ENCODE results near the gene MBD5. TPM values are rescaled to one million over a fixed set of nuclear protein-coding genes. Genes with fewer than 3 reads are reported as not detected.

The MBD5 gene
- polyA plus RNA-seq, 1 of the 3 experiments (the other 2 are of a cell fraction), result 7.4 TPM

DNA sequence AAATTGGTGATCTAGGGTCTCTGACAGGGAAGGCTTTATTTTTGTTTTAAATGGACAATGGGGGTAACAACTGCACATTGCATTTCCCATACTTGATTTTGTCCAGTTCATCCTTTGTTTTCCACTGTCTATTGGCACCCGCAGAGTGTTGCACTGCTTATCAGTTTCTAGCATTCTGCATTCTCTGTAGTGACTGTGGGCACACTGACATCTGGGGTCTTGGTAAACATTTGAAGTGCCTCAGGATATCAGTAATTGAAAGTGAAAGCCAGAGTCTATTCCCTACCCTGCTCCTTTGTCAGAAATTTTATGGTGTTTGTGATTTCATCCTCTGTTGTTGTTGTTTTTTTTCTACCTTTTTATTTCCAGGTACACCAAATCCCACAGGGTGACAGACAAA lies 491.6 kb downstream of the MBD5 start:
- Histone ChIP-seq H4K20me1 (ENCODE audit: insufficient read depth) (no peaks in the 10 kb centered on the region), H3K4me1 (ENCODE audit: control insufficient read depth in 1 of 2, insufficient read depth in 2 of 2, low read depth in 1 of 2, low read length in 1 of 2) (peaks cover 0 to 6% of the 10 kb centered on the region in 2 experiments; a peak in 2 of 4 replicates), H2AFZ (ENCODE audit: low read depth) (no peak overlapping the region), H3K9me3 (no peaks in the 10 kb centered on the region), H3K4me2 (no peak overlapping the region), H3K9me2 (no peaks in the 10 kb centered on the region), H3K27me3 (ENCODE audit: insufficient read depth) (no peaks in the 10 kb centered on the region), H3K4me3 (ENCODE audit: low read depth in 2 of 2, low read length in 1 of 2) (no peak overlapping the region), H3K9ac (no peak overlapping the region), H3K79me2 (ENCODE audit: insufficient read depth) (no peaks in the 10 kb centered on the region), H3K36me3 (replicated peaks in 1 of 2; ENCODE audit: control insufficient read depth in 1 of 2, insufficient read depth in 2 of 2, low read length in 1 of 2) (peaks cover 0 to 7% of the 10 kb centered on the region in 2 experiments), H3F3A (replicated peaks; ENCODE audit: insufficient read depth) (no peaks in the 10 kb centered on the region), H3K27ac (ENCODE audit: low read depth in 2 of 2, low read length in 1 of 2) (no peak overlapping the region)
- 93% methylated on average over 1 of the region's 1 CpG for WGBS (ENCODE audit: low lambda C conversion rate)
- CTCF ChIA-PET, result interaction anchor here (4.9 kb wide), 1 partner anchor 523 kb away, joined by 46 read pairs; no protein-coding TSS in a partner anchor
- TF ChIP-seq, protein P1, sequence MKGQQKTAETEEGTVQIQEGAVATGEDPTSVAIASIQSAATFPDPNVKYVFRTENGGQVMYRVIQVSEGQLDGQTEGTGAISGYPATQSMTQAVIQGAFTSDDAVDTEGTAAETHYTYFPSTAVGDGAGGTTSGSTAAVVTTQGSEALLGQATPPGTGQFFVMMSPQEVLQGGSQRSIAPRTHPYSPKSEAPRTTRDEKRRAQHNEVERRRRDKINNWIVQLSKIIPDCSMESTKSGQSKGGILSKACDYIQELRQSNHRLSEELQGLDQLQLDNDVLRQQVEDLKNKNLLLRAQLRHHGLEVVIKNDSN (IDR thresholded peaks at IDR 0.05; ENCODE audit: borderline replicate concordance, low read depth), result no peak
- no peak for TF ChIP-seq CTCF (IDR thresholded peaks at IDR 0.05)
- no peak for TF ChIP-seq SMC3 (IDR thresholded peaks at IDR 0.05; ENCODE audit: low read depth, low read length)
- TF ChIP-seq, protein P2, sequence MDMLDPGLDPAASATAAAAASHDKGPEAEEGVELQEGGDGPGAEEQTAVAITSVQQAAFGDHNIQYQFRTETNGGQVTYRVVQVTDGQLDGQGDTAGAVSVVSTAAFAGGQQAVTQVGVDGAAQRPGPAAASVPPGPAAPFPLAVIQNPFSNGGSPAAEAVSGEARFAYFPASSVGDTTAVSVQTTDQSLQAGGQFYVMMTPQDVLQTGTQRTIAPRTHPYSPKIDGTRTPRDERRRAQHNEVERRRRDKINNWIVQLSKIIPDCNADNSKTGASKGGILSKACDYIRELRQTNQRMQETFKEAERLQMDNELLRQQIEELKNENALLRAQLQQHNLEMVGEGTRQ (IDR thresholded peaks at IDR 0.05; ENCODE audit: borderline replicate concordance, low read depth, low read length), result no peak
- TF ChIP-seq MAX (IDR thresholded peaks at IDR 0.05; ENCODE audit: low read depth), result no peak
- no peak for TF ChIP-seq FOSL2 (IDR thresholded peaks at IDR 0.05; ENCODE audit: borderline replicate concordance, low read depth)
- peak; percentile 38 for DNase-seq
- POLR2A ChIA-PET, result no interaction called here

DNA sequence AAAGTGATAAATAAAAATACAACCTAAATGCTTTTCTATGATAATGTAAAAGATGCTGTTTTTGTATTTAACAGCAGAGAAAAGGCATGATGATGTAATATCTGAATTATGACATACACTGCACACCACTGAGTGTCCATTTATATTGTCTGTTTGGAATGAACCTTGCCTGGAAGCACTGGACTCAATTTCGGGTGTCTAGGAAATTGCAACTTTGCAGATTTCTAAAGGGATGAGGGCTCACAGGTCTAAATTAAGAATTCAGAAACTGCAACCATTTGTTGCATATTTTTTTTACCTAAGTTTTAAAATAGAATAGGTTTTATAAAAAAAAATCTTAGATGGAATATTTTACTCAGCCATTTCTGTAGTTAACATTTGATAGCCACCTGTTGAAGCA lies 492.5 kb downstream of the MBD5 start:
- POLR2A ChIA-PET, result no interaction called here
- DNase-seq, result no peak
- no peak for TF ChIP-seq NRF1 (IDR thresholded peaks at IDR 0.05; ENCODE audit: low read depth, low read length)
- TF ChIP-seq, protein P1 (IDR thresholded peaks at IDR 0.05; ENCODE audit: borderline replicate concordance, low read depth), result no peak
- TF ChIP-seq, protein P2 (IDR thresholded peaks at IDR 0.05; ENCODE audit: borderline replicate concordance, low read depth, low read length), result no peak
- TF ChIP-seq TCF12 (IDR thresholded peaks at IDR 0.05), result no peak
- TF ChIP-seq, protein P3, sequence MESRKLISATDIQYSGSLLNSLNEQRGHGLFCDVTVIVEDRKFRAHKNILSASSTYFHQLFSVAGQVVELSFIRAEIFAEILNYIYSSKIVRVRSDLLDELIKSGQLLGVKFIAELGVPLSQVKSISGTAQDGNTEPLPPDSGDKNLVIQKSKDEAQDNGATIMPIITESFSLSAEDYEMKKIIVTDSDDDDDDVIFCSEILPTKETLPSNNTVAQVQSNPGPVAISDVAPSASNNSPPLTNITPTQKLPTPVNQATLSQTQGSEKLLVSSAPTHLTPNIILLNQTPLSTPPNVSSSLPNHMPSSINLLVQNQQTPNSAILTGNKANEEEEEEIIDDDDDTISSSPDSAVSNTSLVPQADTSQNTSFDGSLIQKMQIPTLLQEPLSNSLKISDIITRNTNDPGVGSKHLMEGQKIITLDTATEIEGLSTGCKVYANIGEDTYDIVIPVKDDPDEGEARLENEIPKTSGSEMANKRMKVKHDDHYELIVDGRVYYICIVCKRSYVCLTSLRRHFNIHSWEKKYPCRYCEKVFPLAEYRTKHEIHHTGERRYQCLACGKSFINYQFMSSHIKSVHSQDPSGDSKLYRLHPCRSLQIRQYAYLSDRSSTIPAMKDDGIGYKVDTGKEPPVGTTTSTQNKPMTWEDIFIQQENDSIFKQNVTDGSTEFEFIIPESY (IDR thresholded peaks at IDR 0.05; ENCODE audit: borderline replicate concordance, low read depth), result no peak
- no peak for TF ChIP-seq RFX5 (IDR thresholded peaks at IDR 0.05; ENCODE audit: low read length)
- no peak for TF ChIP-seq CTCF (IDR thresholded peaks at IDR 0.05)
- TF ChIP-seq YY1 (IDR thresholded peaks at IDR 0.05; ENCODE audit: low read depth), result no peak
- TF ChIP-seq TEAD4 (IDR thresholded peaks at IDR 0.05; ENCODE audit: borderline replicate concordance, insufficient read depth), result no peak
- no peak for TF ChIP-seq ELF1 (IDR thresholded peaks at IDR 0.05)
- TF ChIP-seq CHD2 (IDR thresholded peaks at IDR 0.05; ENCODE audit: low read length, partially characterized antibody), result no peak
- TF ChIP-seq SIN3A (IDR thresholded peaks at IDR 0.05; ENCODE audit: borderline replicate concordance, low read depth, low read length), result no peak
- no peak for TF ChIP-seq MEF2A (IDR thresholded peaks at IDR 0.05; ENCODE audit: borderline replicate concordance, low read depth)
- TF ChIP-seq MXI1 (IDR thresholded peaks at IDR 0.05; ENCODE audit: low read depth, low read length), result no peak

More for the DNA sequence above, 492.5 kb downstream of the MBD5 start:
- Histone ChIP-seq H3K27me3 (ENCODE audit: insufficient read depth) (no peaks in the 10 kb centered on the region), H3F3A (replicated peaks; ENCODE audit: insufficient read depth) (no peaks in the 10 kb centered on the region), H3K4me1 (ENCODE audit: control insufficient read depth in 1 of 2, insufficient read depth in 2 of 2, low read depth in 1 of 2, low read length in 1 of 2) (peaks cover 0 to 6% of the 10 kb centered on the region in 2 experiments; a peak in 2 of 4 replicates), H3K27ac (ENCODE audit: low read depth in 2 of 2, low read length in 1 of 2) (no peak overlapping the region), H3K9ac (no peak overlapping the region), H4K20me1 (ENCODE audit: insufficient read depth) (no peaks in the 10 kb centered on the region), H3K4me3 (ENCODE audit: low read depth in 2 of 2, low read length in 1 of 2) (no peak overlapping the region), H3K36me3 (replicated peaks in 1 of 2; ENCODE audit: control insufficient read depth in 1 of 2, insufficient read depth in 2 of 2, low read length in 1 of 2) (peaks cover 0 to 7% of the 10 kb centered on the region in 2 experiments), H2AFZ (ENCODE audit: low read depth) (no peak overlapping the region), H3K9me3 (no peaks in the 10 kb centered on the region), H3K4me2 (no peak overlapping the region), H3K79me2 (ENCODE audit: insufficient read depth) (no peaks in the 10 kb centered on the region), H3K9me2 (no peaks in the 10 kb centered on the region)
- CTCF ChIA-PET, result no interaction called here
- 80% methylated on average over 1 of the region's 1 CpG for WGBS (ENCODE audit: low lambda C conversion rate)

Measured in SK-N-SH (cell line).